Fibroblast of skin of abdomen (primary cell): Measurements from ENCODE around the gene GRAMD1B.

Experiments used
- DNase-seq: peaks from one replicate; pipeline ENCODE4 v3.0.0-alpha.2; 2013

Gene GRAMD1B

GRCh38 chr11:123593570-123593969, 163.5 kb downstream of the GRAMD1B start:
- no peak for DNase-seq

GRCh38 chr11:123594188-123594901, 164.3 kb downstream of the GRAMD1B start:
- DNase-seq, result no peak

GRCh38 chr11:123594921-123595320, 164.9 kb downstream of the GRAMD1B start:
- DNase-seq, result no peak

GRCh38 chr11:123597859-123598258, 167.8 kb downstream of the GRAMD1B start:
- DNase-seq, result no peak

GRCh38 chr11:123601136-123601535, 171.1 kb downstream of the GRAMD1B start:
- DNase-seq, result peak; percentile 85

GRCh38 chr11:123601743-123602142, 171.7 kb downstream of the GRAMD1B start:
- no peak for DNase-seq

- DNase-seq, result no peak
These were observed 173.6 kb downstream of the GRAMD1B start for GRCh38 chr11:123603666-123604065.

- DNase-seq, result no peak
These were observed 177.7 kb downstream of the GRAMD1B start for GRCh38 chr11:123607781-123608180.

- DNase-seq, result no peak
These were observed 178.3 kb downstream of the GRAMD1B start for GRCh38 chr11:123608371-123608770.

GRCh38 chr11:123608945-123609344, 178.9 kb downstream of the GRAMD1B start:
- DNase-seq, result no peak

- DNase-seq, result no peak
These were observed 181.6 kb downstream of the GRAMD1B start for GRCh38 chr11:123611698-123612097.

GRCh38 chr11:123616505-123617198, 186.6 kb downstream of the GRAMD1B start:
- DNase-seq, result peak; percentile 50

GRCh38 chr11:123622576-123622975, 192.5 kb downstream of the GRAMD1B start:
- DNase-seq, result no peak

- no peak for DNase-seq
These were observed 194.9 kb downstream of the GRAMD1B start for GRCh38 chr11:123624974-123625373.

GRCh38 chr11:123628936-123629683, 199.0 kb downstream of the GRAMD1B start:
- peak; percentile 51 for DNase-seq

GRCh38 chr11:123630126-123630608, 200.1 kb downstream of the GRAMD1B start:
- no peak for DNase-seq

- DNase-seq, result no peak
These were observed 210.0 kb downstream of the GRAMD1B start for GRCh38 chr11:123640029-123640428.

GRCh38 chr11:123640677-123641494, 210.8 kb downstream of the GRAMD1B start:
- DNase-seq, result peak; percentile 16

- no peak for DNase-seq
These were observed 211.4 kb downstream of the GRAMD1B start for GRCh38 chr11:123641495-123641840.

- DNase-seq, result no peak
These were observed 212.4 kb downstream of the GRAMD1B start for GRCh38 chr11:123642435-123642834.

- DNase-seq, result no peak
These were observed 215.4 kb downstream of the GRAMD1B start for GRCh38 chr11:123645286-123645975.

GRCh38 chr11:123650901-123651300, 220.8 kb downstream of the GRAMD1B start:
- DNase-seq, result no peak
